OCI-LY7 (cell line): Measurements from ENCODE around the gene STX18. TPM values are rescaled to one million over a fixed set of nuclear protein-coding genes. Genes with fewer than 3 reads are reported as not detected.

Experiments
- Bru-seq: library from RNA; stranded (reverse); fragments of 400-500 nt; gene quantifications from one replicate; lab custom pipeline; 2021; lab: Mats Ljungman, UMichigan
- BruChase-seq, 2 experiments: library from RNA; stranded (reverse); fragments of 400-500 nt; gene quantifications; one replicate each; lab custom pipeline; 2021; lab: Mats Ljungman, UMichigan
- BruUV-seq: library from RNA; stranded (reverse); fragments of 400-500 nt; replicated peaks from 2 replicates; lab custom pipeline; 2021; lab: Mats Ljungman, UMichigan
- CTCF ChIA-PET: fragments of 300-600 bp; sonication (Branson Sonifier 250); formaldehyde crosslinking; loops from one replicate; lab custom pipeline; 2022; ENCODE audit warnings: antibody characterized with exemption; ENCODE audit not compliant: unreplicated experiment; lab: Charles Lee
- POLR2A ChIA-PET: fragments of 300-600 bp; sonication (Branson Sonifier 250); formaldehyde crosslinking; loops from one replicate; lab custom pipeline; 2022; ENCODE audit warnings: antibody characterized with exemption; lab: Charles Lee
- DNase-seq: peaks from one replicate; pipeline ENCODE4 v3.0.0-alpha.2; 2015; ENCODE audit warnings: low spot score
- H2AFZ ChIP-seq: fragments of 200-600 bp; sonication (generic), shearing (Covaris generic); 2 replicates; pipeline ENCODE4 v1.6.1; 2014; ENCODE audit warnings: mild to moderate bottlenecking, antibody characterized with exemption, low read length, moderate library complexity
- H3K27ac ChIP-seq: fragments of 200-600 bp; sonication (generic); 2 replicates; pipeline ENCODE4 v1.5.1; 2014; ENCODE audit warnings: mixed run types, low read depth, mild to moderate bottlenecking, moderate library complexity, low read length, inconsistent platforms; ENCODE audit not compliant: poor library complexity, severe bottlenecking
- H3K36me3 ChIP-seq: fragments of 200-600 bp; sonication (generic); 2 replicates; pipeline ENCODE4 v1.6.1; 2014; ENCODE audit warnings: mild to moderate bottlenecking, antibody characterized with exemption, low read length, moderate library complexity, mixed read lengths; ENCODE audit not compliant: insufficient read depth
- H3K4me1 ChIP-seq: fragments of 200-600 bp; sonication (generic); 2 replicates; pipeline ENCODE4 v1.5.1; 2014; ENCODE audit warnings: mild to moderate bottlenecking, low read length; ENCODE audit not compliant: insufficient read depth, poor library complexity, severe bottlenecking
- H3K4me2 ChIP-seq: fragments of 200-600 bp; sonication (generic); 2 replicates; pipeline ENCODE4 v1.6.1; 2014; ENCODE audit warnings: mild to moderate bottlenecking, low read length
- H3K4me3 ChIP-seq: fragments of 200-600 bp; sonication (generic); 2 replicates; pipeline ENCODE4 v1.5.1; 2014; ENCODE audit warnings: mild to moderate bottlenecking, low read depth, low read length; ENCODE audit not compliant: poor library complexity, severe bottlenecking
- H3K79me2 ChIP-seq: fragments of 200-600 bp; sonication (generic); 2 replicates; pipeline ENCODE4 v1.6.1; 2016; ENCODE audit warnings: low read depth, mild to moderate bottlenecking, low read length, moderate library complexity, mixed read lengths; ENCODE audit not compliant: insufficient read depth
- H3K9me2 ChIP-seq: fragments of 200-600 bp; sonication (generic); 2 replicates; pipeline ENCODE4 v1.6.1; 2016; ENCODE audit warnings: mild to moderate bottlenecking, low read length, mixed read lengths; ENCODE audit not compliant: insufficient read depth
- H3K9me3 ChIP-seq: fragments of 200-600 bp; sonication (generic); 2 replicates; pipeline ENCODE4 v1.6.1; 2014; ENCODE audit warnings: mild to moderate bottlenecking, mixed run types, low read length, mixed read lengths
- H4K20me1 ChIP-seq: fragments of 200-600 bp; sonication (generic); 2 replicates; pipeline ENCODE4 v1.6.1; 2014; ENCODE audit warnings: mild to moderate bottlenecking, antibody characterized with exemption, low read length, moderate library complexity, mixed read lengths; ENCODE audit not compliant: insufficient read depth
- EZH2phosphoT487 ChIP-seq: fragments of 200-600 bp; sonication (generic); IDR thresholded peaks from 2 replicates; pipeline ENCODE4 v1.6.1; 2018; ENCODE audit warnings: low read depth, borderline replicate concordance, mild to moderate bottlenecking, mixed run types, antibody characterized with exemption, low read length, moderate library complexity, mixed read lengths
- intact Hi-C: fragments of 100-400 bp; cut with micrococcal nuclease; formaldehyde crosslinking; loops from one replicate; pipeline ENCODE4 v1.10.0; 2022; ENCODE audit not compliant: unreplicated experiment
- long read RNA-seq: library from polyadenylated mRNA; stranded (forward); transcript quantifications from one replicate; pipeline ENCODE4 v2.0.0, GENCODE V29; 2022
- total RNA-seq, 2 experiments: library from RNA; depleted of rRNA in 1 of 2; stranded (reverse); fragments of >200 nt in 1 of 2; shearing (Covaris generic) in 1 of 2; gene quantifications; 2 replicates each; pipeline ENCODE4 v1.2.3, GENCODE V29; 2014 to 2022
- TF ChIP-seq, protein P1 (sequence below): fragments of 200-600 bp; sonication (generic); conservative IDR thresholded peaks from 2 replicates; pipeline ENCODE4 v1.5.1; 2014; ENCODE audit warnings: mild to moderate bottlenecking, antibody characterized with exemption, low read length, moderate library complexity, mixed read lengths

Gene STX18
- 27.5 and 30.6 TPM in 2 replicates for total RNA-seq (2014; rRNA removed; shearing (Covaris generic))
- 35.2 and 36.1 TPM in 2 replicates for total RNA-seq (2022)
- percentile 82 among the genes with signal in this experiment for Bru-seq, nascent RNA
- percentile 75 among the genes with signal in this experiment for BruChase-seq, experiment 1, labeled RNA remaining after a 6-hour chase
- percentile 74 among the genes with signal in this experiment for BruChase-seq, experiment 2, labeled RNA remaining after a 2-hour chase
- long read RNA-seq, transcript STX18-201 (11 exons, 2,138 nt), result major isoform, 40 of 51 reads
- long read RNA-seq, partial matches to known transcripts, result 0 of 51 reads
- long read RNA-seq, other reads (novel, unspliced or antisense), result 10 of 51 reads

DNA sequence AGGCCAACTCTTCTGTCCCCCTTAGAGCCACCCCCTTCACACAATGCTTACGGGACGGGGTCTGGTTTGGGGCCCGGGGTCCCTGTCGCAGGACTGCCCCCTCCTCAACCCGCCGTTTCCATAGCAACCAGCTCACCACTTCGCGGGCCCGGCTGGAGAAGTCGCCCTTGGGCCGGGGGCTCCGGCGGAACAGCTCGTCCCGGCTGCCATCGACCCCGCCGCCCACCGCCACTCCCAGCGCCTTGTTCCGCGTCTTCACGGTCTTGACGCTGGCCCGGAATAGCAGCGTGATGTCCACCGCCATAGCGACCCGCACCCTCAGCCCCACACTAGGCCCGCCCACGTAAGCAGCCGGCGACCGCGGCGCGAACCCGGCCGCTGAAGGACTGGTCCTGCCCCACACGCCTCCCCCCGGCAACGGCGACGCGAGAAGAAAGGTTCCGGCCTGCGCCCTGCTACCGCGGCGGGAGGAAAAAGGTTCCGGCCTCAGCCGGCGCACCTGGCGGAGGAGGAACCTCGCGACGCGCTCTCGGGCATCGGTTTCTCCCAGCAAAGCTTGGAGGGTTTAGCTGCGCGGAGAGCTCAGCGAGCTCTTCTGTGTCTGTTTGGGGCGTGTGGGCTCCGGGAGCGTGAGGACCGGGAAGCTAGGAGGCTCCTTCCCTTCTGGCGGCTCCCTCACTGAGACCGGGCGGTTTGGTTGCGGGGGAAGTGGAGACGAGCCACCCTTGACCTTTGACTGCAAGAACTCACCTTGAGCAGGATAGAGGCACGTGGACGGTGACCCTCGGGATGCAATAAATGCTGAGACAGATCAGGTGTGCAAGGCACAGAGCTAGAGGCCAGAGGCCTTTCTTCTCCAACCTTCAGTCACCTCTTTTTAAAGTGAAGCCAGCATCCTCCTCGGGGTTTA lies at the start of gene STX18:
Gene STX18 (minus strand): TSS at position 388 of the 910 bp plus-strand sequence. CDS start 84 bp downstream, at position 304.
- peak within 1 kb of the TSS; percentile 83 for H2AFZ ChIP-seq
- H3K9me2 ChIP-seq, result no peaks in the 10 kb centered on the region
- ChIA-PET CTCF (interaction anchor here (0.6 to 1.6 kb wide), 3 partner anchors 13 to 341 kb away, joined by 3 to 4 read pairs (median 3); no protein-coding TSS in a partner anchor), POLR2A (interaction anchor here (0.6 to 3.6 kb wide), 14 partner anchors 9 to 1141 kb away, joined by 3 to 30 read pairs (median 4); no protein-coding TSS in a partner anchor)
- no peaks in the 10 kb centered on the region for H3K9me3 ChIP-seq
- TF ChIP-seq, protein P1, sequence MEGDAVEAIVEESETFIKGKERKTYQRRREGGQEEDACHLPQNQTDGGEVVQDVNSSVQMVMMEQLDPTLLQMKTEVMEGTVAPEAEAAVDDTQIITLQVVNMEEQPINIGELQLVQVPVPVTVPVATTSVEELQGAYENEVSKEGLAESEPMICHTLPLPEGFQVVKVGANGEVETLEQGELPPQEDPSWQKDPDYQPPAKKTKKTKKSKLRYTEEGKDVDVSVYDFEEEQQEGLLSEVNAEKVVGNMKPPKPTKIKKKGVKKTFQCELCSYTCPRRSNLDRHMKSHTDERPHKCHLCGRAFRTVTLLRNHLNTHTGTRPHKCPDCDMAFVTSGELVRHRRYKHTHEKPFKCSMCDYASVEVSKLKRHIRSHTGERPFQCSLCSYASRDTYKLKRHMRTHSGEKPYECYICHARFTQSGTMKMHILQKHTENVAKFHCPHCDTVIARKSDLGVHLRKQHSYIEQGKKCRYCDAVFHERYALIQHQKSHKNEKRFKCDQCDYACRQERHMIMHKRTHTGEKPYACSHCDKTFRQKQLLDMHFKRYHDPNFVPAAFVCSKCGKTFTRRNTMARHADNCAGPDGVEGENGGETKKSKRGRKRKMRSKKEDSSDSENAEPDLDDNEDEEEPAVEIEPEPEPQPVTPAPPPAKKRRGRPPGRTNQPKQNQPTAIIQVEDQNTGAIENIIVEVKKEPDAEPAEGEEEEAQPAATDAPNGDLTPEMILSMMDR, result no peak
- TF ChIP-seq EZH2phosphoT487, result no peak
- peaks cover 60% of the 10 kb centered on the region for H3K79me2 ChIP-seq
- peak within 1 kb of the TSS; percentile 86 for H3K4me3 ChIP-seq
- peaks cover 20% of the 10 kb centered on the region for H4K20me1 ChIP-seq
- peak within 1 kb of the TSS; percentile 99 for H3K4me2 ChIP-seq
- H3K27ac ChIP-seq, result peak within 1 kb of the TSS; percentile 65
- peaks cover 33% of the 10 kb centered on the region for H3K4me1 ChIP-seq
- H3K36me3 ChIP-seq, result peaks cover 11% of the 10 kb centered on the region
- TSS peak; percentile 67 for BruUV-seq
- intact Hi-C loops, result loop anchor here (5.0 to 10.0 kb wide), 2 partner anchors 50 to 287 kb away; no protein-coding TSS in a partner anchor
- DNase-seq, result peak; percentile 90

DNA sequence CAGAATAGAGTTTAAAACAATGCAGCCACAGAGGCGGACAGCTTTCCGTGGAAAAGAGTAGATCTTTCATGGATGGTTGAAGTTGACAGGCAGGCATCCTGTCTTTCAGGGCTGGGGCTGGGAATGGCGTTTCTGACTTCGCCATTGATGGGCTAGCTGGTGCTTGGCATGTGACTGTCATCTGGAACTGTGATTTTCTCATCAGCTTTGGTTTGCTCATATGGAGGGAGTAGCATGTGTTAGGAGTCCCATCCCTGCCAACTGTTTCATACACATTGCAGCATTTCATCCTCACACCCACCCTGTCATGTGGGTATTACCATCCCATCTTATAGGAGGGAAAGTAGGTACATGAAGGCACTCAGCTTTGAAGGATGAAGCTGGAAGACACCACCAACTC lies 49.2 kb upstream of the STX18 start:
- ChIA-PET POLR2A (no interaction called here), CTCF (no interaction called here)
- Histone ChIP-seq H3K79me2 (no peaks in the 10 kb centered on the region), H3K9me2 (no peaks in the 10 kb centered on the region), H3K9me3 (peaks cover 14% of the 10 kb centered on the region; the same call in 1 of the 2 replicates), H3K4me3 (no peak overlapping the region), H3K27ac (no peak overlapping the region), H4K20me1 (no peaks in the 10 kb centered on the region), H3K4me2 (no peak overlapping the region), H2AFZ (no peak overlapping the region), H3K36me3 (peaks cover 38% of the 10 kb centered on the region), H3K4me1 (no peaks in the 10 kb centered on the region)
- no peak for TF ChIP-seq EZH2phosphoT487
- TF ChIP-seq, protein P1, result no peak
- intact Hi-C loops, result no loop called here
- no TSS peak for BruUV-seq
- DNase-seq, result no peak
